Caco-2 (cell line): ENCODE measurements around the gene GAB2. TPM values are rescaled to one million over a fixed set of nuclear protein-coding genes. Genes with fewer than 3 reads are reported as not detected.

ENCODE experiments used
- BruUV-seq: library from RNA; stranded (reverse); fragments of 400-500 nt; replicated peaks from 2 replicates; lab custom pipeline; 2021; lab: Mats Ljungman, UMichigan
- CTCF ChIA-PET: fragments of 300-600 bp; sonication (Branson Sonifier 250); formaldehyde crosslinking; loops from one replicate; lab custom pipeline; 2022; ENCODE audit warnings: antibody characterized with exemption; lab: Charles Lee
- POLR2A ChIA-PET: fragments of 300-600 bp; sonication (Branson Sonifier 250); formaldehyde crosslinking; loops from one replicate; lab custom pipeline; 2022; ENCODE audit warnings: antibody characterized with exemption; lab: Charles Lee
- DNase-seq, 2 experiments: peaks; one replicate each; pipeline versions ENCODE4 v3.0.0 to v3.0.0-alpha.2; 2020 to 2022
- H3K27me3 ChIP-seq: replicated peaks from 2 replicates; pipeline ENCODE4 v1.6.0; 2011; ENCODE audit warnings: low read length; ENCODE audit not compliant: control insufficient read depth, insufficient read depth
- H3K36me3 ChIP-seq: 2 replicates; pipeline ENCODE4 v1.5.1; 2011; ENCODE audit warnings: low read length; ENCODE audit not compliant: control insufficient read depth, insufficient read depth
- H3K4me1 ChIP-seq: fragments of 250-450 bp; sonication (Bioruptor Pico); 2 replicates; pipeline ENCODE4 v1.5.1; 2020; ENCODE audit warnings: mild to moderate bottlenecking
- H3K4me3 ChIP-seq: 2 replicates; pipeline ENCODE4 v1.5.1; 2011; ENCODE audit warnings: low read depth, mild to moderate bottlenecking, control low read depth, low read length
- H3K9me3 ChIP-seq: fragments of 250-450 bp; sonication (Bioruptor Pico); 2 replicates; pipeline ENCODE4 v1.5.1; 2020; ENCODE audit warnings: mild to moderate bottlenecking, moderate library complexity
- H3K27ac Mint-ChIP-seq: one replicate; pipeline ENCODE4 v1.8.0; 2022; ENCODE audit warnings: mixed read lengths; ENCODE audit not compliant: unreplicated experiment
- H3K27me3 Mint-ChIP-seq: one replicate; pipeline ENCODE4 v1.8.0; 2022; ENCODE audit warnings: mixed read lengths; ENCODE audit not compliant: insufficient read depth, unreplicated experiment
- H3K36me3 Mint-ChIP-seq: one replicate; pipeline ENCODE4 v1.8.0; 2022; ENCODE audit warnings: mild to moderate bottlenecking, mixed read lengths; ENCODE audit not compliant: insufficient read depth, unreplicated experiment
- H3K4me1 Mint-ChIP-seq: one replicate; pipeline ENCODE4 v1.8.0; 2022; ENCODE audit warnings: low read depth, mixed read lengths; ENCODE audit not compliant: unreplicated experiment
- H3K4me3 Mint-ChIP-seq: one replicate; pipeline ENCODE4 v1.8.0; 2022; ENCODE audit warnings: mild to moderate bottlenecking, moderate library complexity, mixed read lengths; ENCODE audit not compliant: unreplicated experiment
- H3K9me3 Mint-ChIP-seq: one replicate; pipeline ENCODE4 v1.8.0; 2022; ENCODE audit warnings: mixed read lengths; ENCODE audit not compliant: unreplicated experiment
- intact Hi-C: fragments of 100-400 bp; cut with micrococcal nuclease; formaldehyde crosslinking; loops from one replicate; pipeline ENCODE4 v1.10.0; 2022; ENCODE audit not compliant: unreplicated experiment
- total RNA-seq: library from RNA; stranded (reverse); gene quantifications from 2 replicates; pipeline ENCODE4 v1.2.3, GENCODE V29; 2022
- TF ChIP-seq, protein P1 (sequence below), 2 experiments: fragments of 200-600 bp in 1 of 2; IDR thresholded peaks; 1 replicate in 1 of 2; 2 replicates in 1 of 2; pipeline versions ENCODE4 v1.5.1 to v1.8.0; 2011 to 2022; ENCODE audit warnings: antibody characterized with exemption in 1 of 2, control low read depth in 1 of 2, inconsistent platforms in 1 of 2, low read depth in 1 of 2, low read length in 1 of 2, mild to moderate bottlenecking in 1 of 2, moderate library complexity in 1 of 2; ENCODE audit not compliant: insufficient read depth in 1 of 2, severe bottlenecking in 1 of 2, unreplicated experiment in 1 of 2

The GAB2 gene
- total RNA-seq, 1 experiment from 2014 or later, result 67.3 TPM

DNA sequence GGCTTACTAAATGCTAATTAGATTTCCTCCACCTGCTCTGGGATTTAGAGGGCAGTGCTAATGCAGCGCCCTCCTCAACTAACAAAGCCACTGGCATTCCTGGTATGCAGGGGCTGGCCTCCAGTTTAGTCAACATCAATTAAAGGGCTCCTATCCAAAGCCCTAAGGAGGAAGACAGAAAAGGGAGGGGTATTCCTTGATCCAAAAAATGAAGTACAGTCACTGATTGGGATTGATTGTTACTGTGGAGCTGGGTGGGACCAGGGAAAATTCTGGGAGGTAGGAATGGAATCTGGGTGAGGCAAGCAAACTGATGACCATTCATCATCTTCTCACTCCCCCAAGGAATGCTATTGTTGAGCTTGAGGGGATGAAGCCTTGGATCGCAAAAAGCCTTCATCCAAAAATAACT is 52.2 kb downstream of the GAB2 start:
- no TSS peak for BruUV-seq
- Mint-ChIP-seq H3K27me3 (no peaks in the 10 kb centered on the region), H3K9me3 (no peaks in the 10 kb centered on the region), H3K4me1 (peaks cover 58% of the 10 kb centered on the region), H3K4me3 (peak overlapping the region; percentile 48), H3K36me3 (peaks cover 10% of the 10 kb centered on the region), H3K27ac (peak overlapping the region; percentile 75)
- ChIA-PET CTCF (interaction anchor here (0.7 to 1.3 kb wide), 6 partner anchors 14 to 199 kb away, joined by 3 to 5 read pairs (median 4); no protein-coding TSS in a partner anchor), POLR2A (interaction anchor here (0.6 to 1.0 kb wide), 4 partner anchors 15 to 67 kb away, joined by 3 to 9 read pairs (median 3); no protein-coding TSS in a partner anchor)
- Histone ChIP-seq H3K4me3 (no peak overlapping the region), H3K27me3 (no peaks in the 10 kb centered on the region), H3K4me1 (peaks cover 73% of the 10 kb centered on the region), H3K9me3 (0 out of 2 replicates have a peak, but pooled peaks cover 3% of the 10 kb centered on the region), H3K36me3 (no peaks in the 10 kb centered on the region)
- peak; percentile 85 to 90 for DNase-seq
- intact Hi-C loops, result loop anchor here (1.0 to 2.0 kb wide), 5 partner anchors 15 to 199 kb away; no protein-coding TSS in a partner anchor
- TF ChIP-seq, protein P1, sequence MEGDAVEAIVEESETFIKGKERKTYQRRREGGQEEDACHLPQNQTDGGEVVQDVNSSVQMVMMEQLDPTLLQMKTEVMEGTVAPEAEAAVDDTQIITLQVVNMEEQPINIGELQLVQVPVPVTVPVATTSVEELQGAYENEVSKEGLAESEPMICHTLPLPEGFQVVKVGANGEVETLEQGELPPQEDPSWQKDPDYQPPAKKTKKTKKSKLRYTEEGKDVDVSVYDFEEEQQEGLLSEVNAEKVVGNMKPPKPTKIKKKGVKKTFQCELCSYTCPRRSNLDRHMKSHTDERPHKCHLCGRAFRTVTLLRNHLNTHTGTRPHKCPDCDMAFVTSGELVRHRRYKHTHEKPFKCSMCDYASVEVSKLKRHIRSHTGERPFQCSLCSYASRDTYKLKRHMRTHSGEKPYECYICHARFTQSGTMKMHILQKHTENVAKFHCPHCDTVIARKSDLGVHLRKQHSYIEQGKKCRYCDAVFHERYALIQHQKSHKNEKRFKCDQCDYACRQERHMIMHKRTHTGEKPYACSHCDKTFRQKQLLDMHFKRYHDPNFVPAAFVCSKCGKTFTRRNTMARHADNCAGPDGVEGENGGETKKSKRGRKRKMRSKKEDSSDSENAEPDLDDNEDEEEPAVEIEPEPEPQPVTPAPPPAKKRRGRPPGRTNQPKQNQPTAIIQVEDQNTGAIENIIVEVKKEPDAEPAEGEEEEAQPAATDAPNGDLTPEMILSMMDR (IDR thresholded peaks at IDR 0.05; ENCODE audit: insufficient read depth in 1 of 2, low read depth in 1 of 2, low read length in 1 of 2, severe bottlenecking in 1 of 2, unreplicated experiment in 1 of 2), result no peak

DNA sequence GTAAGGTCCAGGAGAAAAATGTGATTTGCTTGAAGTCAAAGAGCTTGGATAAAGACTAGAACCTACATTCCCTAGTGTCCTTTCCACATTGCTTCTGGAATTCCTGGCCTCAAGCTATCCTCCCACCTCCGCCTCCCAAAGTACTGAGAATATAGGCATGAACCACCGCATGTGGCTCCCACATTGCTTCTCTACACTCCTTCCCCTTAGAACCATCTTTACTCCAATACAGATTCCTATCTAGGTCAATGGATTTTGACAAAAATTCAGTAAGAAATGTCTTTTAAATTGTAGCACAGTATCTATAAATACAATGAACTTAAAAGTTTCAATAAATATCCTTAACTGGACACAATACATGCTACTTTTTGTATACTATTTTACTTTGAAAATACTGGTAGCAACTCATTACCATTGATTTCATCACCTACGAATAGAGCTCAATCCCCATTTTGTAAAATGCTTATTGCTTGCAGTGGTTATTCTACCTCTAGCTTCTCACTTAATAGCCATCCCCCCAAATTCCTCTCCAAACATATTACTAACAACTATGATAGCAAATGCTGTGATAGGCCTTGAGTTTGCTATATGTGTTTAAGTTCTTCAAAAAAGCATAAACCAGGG is 53.4 kb downstream of the GAB2 start:
- TSS peak; percentile 84 for BruUV-seq
- CTCF ChIA-PET, result interaction anchor here (0.6 kb wide), 1 partner anchor 71 kb away, joined by 3 read pairs; no protein-coding TSS in a partner anchor

DNA sequence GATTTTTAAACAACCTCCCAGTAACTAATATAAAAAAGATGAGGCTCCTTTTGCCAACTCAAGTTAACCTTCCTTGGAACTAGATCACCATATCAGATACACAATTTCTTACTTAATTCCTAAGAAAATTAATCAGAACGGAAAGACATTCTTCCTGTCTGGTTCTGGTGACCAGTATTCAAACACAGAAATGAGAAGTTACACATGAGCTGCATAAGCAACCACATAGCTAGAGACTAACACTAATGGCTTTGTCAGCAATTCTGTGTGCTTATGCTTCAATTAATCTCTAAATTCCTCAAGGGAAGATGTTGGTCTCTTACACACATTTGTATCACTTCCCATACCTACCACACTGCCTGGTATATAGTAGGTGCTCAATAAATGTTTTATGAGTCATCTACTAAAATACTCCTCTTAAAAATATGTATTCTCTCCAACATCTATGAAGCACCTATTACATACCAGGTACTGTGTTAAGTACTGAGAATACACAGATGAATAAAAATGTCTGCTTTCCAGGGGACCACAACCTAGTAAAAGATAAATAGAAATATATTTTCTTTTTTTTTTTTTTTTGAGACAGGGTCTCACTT is 54.5 kb downstream of the GAB2 start:
- intact Hi-C loops, result no loop called here
- CTCF ChIA-PET, result no interaction called here

More for the DNA sequence above, 53.4 kb downstream of the GAB2 start:
- Mint-ChIP-seq H3K4me1 (peaks cover 58% of the 10 kb centered on the region), H3K4me3 (peak overlapping the region; percentile 48), H3K27me3 (no peaks in the 10 kb centered on the region), H3K27ac (peak overlapping the region; percentile 75), H3K9me3 (no peaks in the 10 kb centered on the region), H3K36me3 (peaks cover 10% of the 10 kb centered on the region)
- DNase-seq, result peak in 1 of 2 experiments; percentile 47
- intact Hi-C loops, result loop anchor here (2.0 kb wide), 2 partner anchors 83 to 135 kb away; no protein-coding TSS in a partner anchor
- Histone ChIP-seq H3K9me3 (0 out of 2 replicates have a peak, but pooled peaks cover 3% of the 10 kb centered on the region), H3K36me3 (no peaks in the 10 kb centered on the region), H3K4me3 (no peak overlapping the region), H3K27me3 (no peaks in the 10 kb centered on the region), H3K4me1 (peaks cover 65% of the 10 kb centered on the region)
- TF ChIP-seq, protein P1 (IDR thresholded peaks at IDR 0.05; ENCODE audit: insufficient read depth in 1 of 2, low read depth in 1 of 2, low read length in 1 of 2, severe bottlenecking in 1 of 2, unreplicated experiment in 1 of 2), result no peak
- POLR2A ChIA-PET, result interaction anchor here (0.6 to 1.4 kb wide), 3 partner anchors 13 to 51 kb away, joined by 3 to 6 read pairs (median 4); no protein-coding TSS in a partner anchor

More for the DNA sequence above, 54.5 kb downstream of the GAB2 start:
- Mint-ChIP-seq H3K27ac (peak overlapping the region; percentile 75), H3K27me3 (no peaks in the 10 kb centered on the region), H3K4me1 (peaks cover 66% of the 10 kb centered on the region), H3K9me3 (no peaks in the 10 kb centered on the region), H3K36me3 (peaks cover 10% of the 10 kb centered on the region), H3K4me3 (peak overlapping the region; percentile 23)
- no peak overlapping the region for H3K4me3 ChIP-seq
- no TSS peak for BruUV-seq
- POLR2A ChIA-PET, result no interaction called here
- TF ChIP-seq, protein P1 (IDR thresholded peaks at IDR 0.05; ENCODE audit: insufficient read depth in 1 of 2, low read depth in 1 of 2, low read length in 1 of 2, severe bottlenecking in 1 of 2, unreplicated experiment in 1 of 2), result no peak
- H3K9me3 ChIP-seq, result 0 out of 2 replicates have a peak, but pooled peaks cover 3% of the 10 kb centered on the region
- peaks cover 60% of the 10 kb centered on the region for H3K4me1 ChIP-seq
- H3K27me3 ChIP-seq, result no peaks in the 10 kb centered on the region
- H3K36me3 ChIP-seq, result no peaks in the 10 kb centered on the region
- DNase-seq, result no peak
